ENCODE data around the gene SPRR5. TPM values are rescaled to one million over a fixed set of nuclear protein-coding genes. Genes with fewer than 3 reads are reported as not detected.

SPRR5 gene
- polyA plus RNA-seq, 1 experiment, result not detected

GRCh38 chr1:152961226-152961891 lies 14.4 kb downstream of the SPRR5 start:
- no peak overlapping the region for H3K4me3 ChIP-seq (ENCODE audit: low read depth, low read length)
- H3K27ac ChIP-seq (ENCODE audit: low read depth, low read length), result no peak overlapping the region
- no peak for DNase-seq (ENCODE audit: low read depth, low spot score)
- ChIA-PET CTCF (no interaction called here), POLR2A (no interaction called here)
- peaks cover 12% of the 10 kb centered on the region for H3K9me3 ChIP-seq (ENCODE audit: control insufficient read depth, insufficient read depth, low read length)
- no peaks in the 10 kb centered on the region for H3K27me3 ChIP-seq (ENCODE audit: control insufficient read depth, insufficient read depth, low read length)
- no peak for TF ChIP-seq CTCF (IDR thresholded peaks at IDR 0.05; ENCODE audit: low read depth, low read length)

- ChIA-PET CTCF (no interaction called here), POLR2A (no interaction called here)
- H3K4me3 ChIP-seq (ENCODE audit: low read depth, low read length), result no peak overlapping the region
- H3K27me3 ChIP-seq (ENCODE audit: control insufficient read depth, insufficient read depth, low read length), result no peaks in the 10 kb centered on the region
- H3K9me3 ChIP-seq (ENCODE audit: control insufficient read depth, insufficient read depth, low read length), result peaks cover 12% of the 10 kb centered on the region
- no peak for DNase-seq (ENCODE audit: low read depth, low spot score)
- no peak for TF ChIP-seq CTCF (IDR thresholded peaks at IDR 0.05; ENCODE audit: low read depth, low read length)
- H3K27ac ChIP-seq (ENCODE audit: low read depth, low read length), result no peak overlapping the region
These were observed 15.9 kb downstream of the SPRR5 start for GRCh38 chr1:152962876-152963415.

DNA sequence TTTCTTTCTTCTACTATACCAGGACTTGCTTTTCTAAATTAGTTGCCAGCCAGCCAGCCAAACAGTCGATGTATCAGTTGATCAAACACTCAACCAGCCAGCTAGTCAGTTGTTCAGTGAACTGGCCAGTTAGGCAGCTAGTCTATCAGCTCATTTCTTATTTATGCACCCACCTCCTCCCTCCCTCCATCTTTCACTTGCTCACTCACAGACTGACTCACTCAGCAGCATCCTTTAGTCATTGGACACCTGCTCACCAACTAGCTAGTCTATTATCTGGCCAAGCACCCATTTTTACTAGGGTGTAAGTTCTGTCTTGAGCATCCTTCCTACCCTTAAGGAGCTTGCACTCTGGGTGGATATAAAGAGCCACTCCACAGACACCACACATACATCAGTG lies 17.5 kb downstream of the SPRR5 start:
- no peak overlapping the region for H3K4me3 ChIP-seq (ENCODE audit: low read depth, low read length)
- ChIA-PET CTCF (no interaction called here), POLR2A (no interaction called here)
- TF ChIP-seq CTCF (IDR thresholded peaks at IDR 0.05; ENCODE audit: low read depth, low read length), result no peak
- no peaks in the 10 kb centered on the region for H3K27me3 ChIP-seq (ENCODE audit: control insufficient read depth, insufficient read depth, low read length)
- peaks cover 12% of the 10 kb centered on the region for H3K9me3 ChIP-seq (ENCODE audit: control insufficient read depth, insufficient read depth, low read length)
- H3K27ac ChIP-seq (ENCODE audit: low read depth, low read length), result no peak overlapping the region
- DNase-seq (ENCODE audit: low read depth, low spot score), result no peak

GRCh38 chr1:152965853-152966252 lies 18.8 kb downstream of the SPRR5 start:
- TF ChIP-seq CTCF (IDR thresholded peaks at IDR 0.05; ENCODE audit: low read depth, low read length), result no peak
- no peaks in the 10 kb centered on the region for H3K27me3 ChIP-seq (ENCODE audit: control insufficient read depth, insufficient read depth, low read length)
- no peak for DNase-seq (ENCODE audit: low read depth, low spot score)
- no peak overlapping the region for H3K27ac ChIP-seq (ENCODE audit: low read depth, low read length)
- peaks cover 6% of the 10 kb centered on the region; the same call in 1 of the 2 replicates for H3K9me3 ChIP-seq (ENCODE audit: control insufficient read depth, insufficient read depth, low read length)
- no peak overlapping the region for H3K4me3 ChIP-seq (ENCODE audit: low read depth, low read length)
- ChIA-PET CTCF (no interaction called here), POLR2A (no interaction called here)

- ChIA-PET POLR2A (no interaction called here), CTCF (no interaction called here)
These were observed 20.2 kb downstream of the SPRR5 start for GRCh38 chr1:152967201-152967600.

More at GRCh38 chr1:152967201-152967600, 20.2 kb downstream of the SPRR5 start:
- Histone ChIP-seq H3K4me3 (ENCODE audit: low read depth, low read length) (no peak overlapping the region), H3K27me3 (ENCODE audit: control insufficient read depth, insufficient read depth, low read length) (no peaks in the 10 kb centered on the region), H3K9me3 (ENCODE audit: control insufficient read depth, insufficient read depth, low read length) (peaks cover 6% of the 10 kb centered on the region), H3K27ac (ENCODE audit: low read depth, low read length) (no peak overlapping the region)
- no peak for DNase-seq (ENCODE audit: low read depth, low spot score)
- no peak for TF ChIP-seq CTCF (IDR thresholded peaks at IDR 0.05; ENCODE audit: low read depth, low read length)

All from AG04450 (cell line).